Neural cell (in vitro differentiated cells): ENCODE measurements around the gene NAA15.
"Not testable (repeated sequence)": the region's sequence is repeated elsewhere in the genome, so short reads cannot be mapped to it uniquely, and the experiment has no call there.

Experiments used
- CTCF ChIP-seq: fragments of 450-650 bp; IDR thresholded peaks from 2 replicates; pipeline ENCODE4 v1.5.1; 2014; ENCODE audit warnings: antibody characterized with exemption, mild to moderate bottlenecking, moderate library complexity; ENCODE audit not compliant: poor library complexity, severe bottlenecking
- EZH2 ChIP-seq: fragments of 200-600, 300-800 bp; shearing (Covaris generic), sonication (generic); IDR thresholded peaks from 2 replicates; pipeline ENCODE4 v1.6.1; 2014; ENCODE audit warnings: antibody characterized with exemption, low read length, borderline replicate concordance, mild to moderate bottlenecking; ENCODE audit not compliant: insufficient read depth, poor library complexity, severe bottlenecking
- MXI1 ChIP-seq: fragments of 450-650 bp; conservative IDR thresholded peaks from 2 replicates; pipeline ENCODE4 v1.6.1; 2014; ENCODE audit warnings: antibody characterized with exemption, mild to moderate bottlenecking; ENCODE audit not compliant: poor library complexity, severe bottlenecking
- TAF1 ChIP-seq: IDR thresholded peaks from 2 replicates; pipeline ENCODE4 v1.6.1; 2012; ENCODE audit warnings: low read depth

GRCh38 chr4:139414671-139415210, 113.4 kb downstream of the NAA15 start:
- TF ChIP-seq CTCF, TAF1, EZH2, MXI1: not testable (repeated sequence)
